ENCODE measurements around the gene PEX14. TPM values are rescaled to one million over a fixed set of nuclear protein-coding genes. Genes with fewer than 3 reads are reported as not detected.

Gene PEX14
- total RNA-seq, 1 donor = 17.3 TPM

DNA sequence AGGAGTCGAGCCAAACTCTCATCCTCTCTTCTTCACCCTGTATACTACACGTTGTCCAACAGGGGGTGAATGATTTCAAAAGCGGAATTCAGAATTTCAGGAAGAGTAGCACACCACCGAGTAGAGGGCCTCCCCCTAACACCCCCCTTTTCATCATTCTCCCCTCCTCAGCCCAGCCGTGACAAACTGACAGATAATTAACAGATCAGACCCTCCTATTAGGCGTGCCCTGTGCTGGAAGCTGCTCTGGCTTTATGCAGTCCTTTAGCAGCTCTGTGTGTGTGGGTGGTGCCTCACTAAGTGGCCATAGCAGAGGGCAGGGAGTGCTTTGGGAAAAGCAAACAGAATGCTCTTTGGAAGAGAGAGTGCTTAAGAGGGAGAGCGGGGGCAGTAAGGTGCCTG lies 44.3 kb downstream of the PEX14 start:
- no peak for DNase-seq (ENCODE audit: low read depth)
- H3K4me3 ChIP-seq (ENCODE audit: low read depth, low read length) = no peak overlapping the region

GRCh38 chr1:10520497-10520896 lies 45.7 kb downstream of the PEX14 start:
- H3K4me3 ChIP-seq (ENCODE audit: low read depth, low read length) = no peak overlapping the region
- no peak for DNase-seq (ENCODE audit: low read depth)
- TF ChIP-seq CTCF (IDR thresholded peaks at IDR 0.05; ENCODE audit: insufficient read depth, low read depth, low read length) = no peak

More for the DNA sequence above, 44.3 kb downstream of the PEX14 start:
- TF ChIP-seq CTCF (IDR thresholded peaks at IDR 0.05; ENCODE audit: insufficient read depth, low read depth, low read length) = no peak

GRCh38 chr1:10520952-10521351 lies 46.2 kb downstream of the PEX14 start:
- DNase-seq (ENCODE audit: low read depth) = no peak

GRCh38 chr1:10521537-10522157 lies 46.9 kb downstream of the PEX14 start:
- no peak for DNase-seq (ENCODE audit: low read depth)
- H3K4me3 ChIP-seq (ENCODE audit: low read depth, low read length) = no peak overlapping the region
- no peak for TF ChIP-seq CTCF (IDR thresholded peaks at IDR 0.05; ENCODE audit: insufficient read depth, low read depth, low read length)

More at GRCh38 chr1:10520952-10521351, 46.2 kb downstream of the PEX14 start:
- H3K4me3 ChIP-seq (ENCODE audit: low read depth, low read length) = no peak overlapping the region
- no peak for TF ChIP-seq CTCF (IDR thresholded peaks at IDR 0.05; ENCODE audit: insufficient read depth, low read depth, low read length)

DNA sequence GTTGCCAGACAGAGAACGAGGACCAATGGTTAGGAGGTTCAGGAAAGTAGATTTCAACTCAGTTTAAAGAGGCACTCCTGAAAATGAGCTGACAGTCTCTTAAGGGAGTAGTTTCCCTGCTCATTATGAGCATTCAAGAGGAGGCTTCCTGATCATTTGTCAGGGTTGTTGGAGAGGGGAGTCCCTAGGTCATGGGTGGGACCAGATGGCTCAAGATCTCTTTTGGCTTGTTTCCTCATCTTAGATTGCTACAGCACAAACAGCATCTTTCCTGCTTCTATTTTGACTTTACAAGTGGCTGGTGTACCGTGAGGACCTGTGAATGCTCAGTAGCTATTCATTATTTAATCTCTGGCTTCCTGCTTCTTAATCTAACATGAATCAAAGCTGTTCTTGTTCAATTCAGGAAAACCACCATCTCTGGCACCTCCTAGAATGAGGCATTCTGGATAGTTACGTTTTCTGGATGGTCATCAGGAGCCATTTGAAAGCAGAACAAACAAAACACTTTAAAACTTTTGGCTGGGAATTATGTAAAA lies 47.6 kb downstream of the PEX14 start:
- H3K4me3 ChIP-seq (ENCODE audit: low read depth, low read length) = no peak overlapping the region
- no peak for TF ChIP-seq CTCF (IDR thresholded peaks at IDR 0.05; ENCODE audit: insufficient read depth, low read depth, low read length)
- no peak for DNase-seq (ENCODE audit: low read depth)

- no peak overlapping the region for H3K4me3 ChIP-seq (ENCODE audit: low read depth, low read length)
- DNase-seq (ENCODE audit: low read depth) = no peak
- TF ChIP-seq CTCF (IDR thresholded peaks at IDR 0.05; ENCODE audit: insufficient read depth, low read depth, low read length) = no peak
Observed at GRCh38 chr1:10525208-10525607, 50.5 kb downstream of the PEX14 start.

All from fibroblast of villous mesenchyme (primary cell).